Hepatocyte (in vitro differentiated cells): ENCODE data around the gene ADGRF1. TPM values are rescaled to one million over a fixed set of nuclear protein-coding genes. Genes with fewer than 3 reads are reported as not detected.

Experiments
- DNase-seq: peaks from one replicate; pipeline ENCODE4 v3.0.0-alpha.2; 2016; ENCODE audit warnings: low spot score
- H2AFZ ChIP-seq: fragments of 200-600 bp; sonication (generic); 2 replicates; pipeline ENCODE4 v1.6.0; 2016; ENCODE audit warnings: antibody characterized with exemption, mild to moderate bottlenecking
- H3K27ac ChIP-seq: fragments of 200-600 bp; sonication (generic); 2 replicates; pipeline ENCODE4 v1.5.1; 2016; ENCODE audit warnings: mild to moderate bottlenecking
- H3K27me3 ChIP-seq: fragments of 200-600 bp; sonication (generic); 2 replicates; pipeline ENCODE4 v1.6.1; 2016
- H3K36me3 ChIP-seq: fragments of 200-600 bp; sonication (generic); replicated peaks from 2 replicates; pipeline ENCODE4 v1.5.1; 2016; ENCODE audit warnings: low read depth; ENCODE audit not compliant: insufficient read depth
- H3K4me1 ChIP-seq: fragments of 200-600 bp; sonication (generic); 2 replicates; pipeline ENCODE4 v1.5.1; 2016; ENCODE audit warnings: mild to moderate bottlenecking, moderate library complexity; ENCODE audit not compliant: insufficient read depth
- H3K4me2 ChIP-seq: fragments of 200-600 bp; sonication (generic); 2 replicates; pipeline ENCODE4 v1.6.0; 2016
- H3K4me3 ChIP-seq: fragments of 200-600 bp; sonication (generic); 2 replicates; pipeline ENCODE4 v1.5.1; 2016; ENCODE audit warnings: mild to moderate bottlenecking
- H3K79me2 ChIP-seq: fragments of 200-600 bp; sonication (generic); 2 replicates; pipeline ENCODE4 v1.6.0; 2017; ENCODE audit warnings: mild to moderate bottlenecking
- H3K9me2 ChIP-seq: fragments of 200-600 bp; sonication (generic); replicated peaks from 2 replicates; pipeline ENCODE4 v1.6.0; 2017; ENCODE audit warnings: mild to moderate bottlenecking; ENCODE audit not compliant: insufficient read depth
- H3K9me3 ChIP-seq: fragments of 200-600 bp; sonication (generic); 2 replicates; pipeline ENCODE4 v1.5.1; 2016; ENCODE audit warnings: low read depth, mild to moderate bottlenecking
- H4K20me1 ChIP-seq: fragments of 200-600 bp; sonication (generic); 2 replicates; pipeline ENCODE4 v1.6.0; 2016; ENCODE audit warnings: mild to moderate bottlenecking; ENCODE audit not compliant: insufficient read depth, poor library complexity, severe bottlenecking
- CTCF ChIP-seq: fragments of 200-600 bp; sonication (generic); IDR thresholded peaks from 2 replicates; pipeline ENCODE4 v1.5.1; 2016; ENCODE audit warnings: antibody characterized with exemption, mild to moderate bottlenecking; ENCODE audit not compliant: poor library complexity
- EZH2 ChIP-seq: fragments of 200-600 bp; sonication (generic); IDR thresholded peaks from 2 replicates; pipeline ENCODE4 v1.6.1; 2016; ENCODE audit warnings: antibody characterized with exemption, mild to moderate bottlenecking, borderline replicate concordance
- EZH2phosphoT487 ChIP-seq: fragments of 200-600 bp; sonication (generic); IDR thresholded peaks from one replicate; pipeline ENCODE4 v1.6.1; 2018; ENCODE audit warnings: antibody characterized with exemption, mild to moderate bottlenecking, low read depth, moderate library complexity; ENCODE audit not compliant: unreplicated experiment, severe bottlenecking
- WGBS: methylation state at CpG from one replicate; pipeline ENCODE4 v1.1.6; 2016; ENCODE audit warnings: low lambda C conversion rate; ENCODE audit errors: missing lambda C conversion rate; 5-methylcytosine and 5-hydroxymethylcytosine counted together
- polyA plus RNA-seq: library from polyadenylated mRNA; unstranded; fragments of >200 nt; fragmentation: Nextera tagmentation; extraction: Ambion mirVana; gene quantifications from 2 replicates; pipeline ENCODE4 v1.2.1, GENCODE V29; 2016
- total RNA-seq: library from RNA; depleted of rRNA; stranded (reverse); fragments of >200 nt; gene quantifications from 2 replicates; pipeline ENCODE4 v1.2.3, GENCODE V29; 2014

ADGRF1 gene
- total and polyA plus RNA-seq, 2 experiments from 2014 or later, result 1.7 to 2.8 TPM

GRCh38 chr6:46964716-46965519, 77.2 kb downstream of the ADGRF1 start:
- Histone ChIP-seq H3K4me2 (no peak overlapping the region), H3K4me1 (no peaks in the 10 kb centered on the region), H3K27me3 (peaks cover 4% of the 10 kb centered on the region), H4K20me1 (no peaks in the 10 kb centered on the region), H2AFZ (no peak overlapping the region), H3K4me3 (no peak overlapping the region), H3K36me3 (no peaks in the 10 kb centered on the region), H3K9me2 (no peaks in the 10 kb centered on the region), H3K9me3 (no peaks in the 10 kb centered on the region), H3K79me2 (no peaks in the 10 kb centered on the region), H3K27ac (no peak overlapping the region)
- no peak for DNase-seq
- 65% methylated on average over 12 of the region's 12 CpGs for WGBS
- TF ChIP-seq EZH2phosphoT487 (no peak), EZH2 (no peak), CTCF (no peak)

GRCh38 chr6:46963626-46964025, 78.5 kb downstream of the ADGRF1 start:
- no peaks in the 10 kb centered on the region for H4K20me1 ChIP-seq
- H3K27me3 ChIP-seq, result peaks cover 4% of the 10 kb centered on the region
- H3K4me2 ChIP-seq, result no peak overlapping the region
- no peaks in the 10 kb centered on the region for H3K9me3 ChIP-seq
- H3K79me2 ChIP-seq, result no peaks in the 10 kb centered on the region
- H3K36me3 ChIP-seq, result no peaks in the 10 kb centered on the region
- no peaks in the 10 kb centered on the region for H3K4me1 ChIP-seq
- no peak for DNase-seq
- TF ChIP-seq EZH2 (no peak), CTCF (no peak), EZH2phosphoT487 (no peak)
- H2AFZ ChIP-seq, result no peak overlapping the region
- no peaks in the 10 kb centered on the region for H3K9me2 ChIP-seq
- 64% methylated on average over 5 of the region's 5 CpGs for WGBS
- H3K4me3 ChIP-seq, result no peak overlapping the region
- no peak overlapping the region for H3K27ac ChIP-seq

- Histone ChIP-seq H3K4me2 (no peak overlapping the region), H3K9me2 (no peaks in the 10 kb centered on the region), H3K4me1 (no peaks in the 10 kb centered on the region), H3K36me3 (no peaks in the 10 kb centered on the region), H3K4me3 (no peak overlapping the region), H3K27me3 (peaks cover 4% of the 10 kb centered on the region), H2AFZ (no peak overlapping the region), H4K20me1 (no peaks in the 10 kb centered on the region), H3K9me3 (no peaks in the 10 kb centered on the region), H3K79me2 (no peaks in the 10 kb centered on the region), H3K27ac (no peak overlapping the region)
- TF ChIP-seq CTCF, result no peak
- TF ChIP-seq EZH2phosphoT487, result no peak
- TF ChIP-seq EZH2, result no peak
- DNase-seq, result no peak
Observed at GRCh38 chr6:46963039-46963438, 79.1 kb downstream of the ADGRF1 start.
